ENCODE results near the gene DNASE1L1. TPM values are rescaled to one million over a fixed set of nuclear protein-coding genes. Genes with fewer than 3 reads are reported as not detected.
A peak's percentile ranks its signal among the peaks of the same experiment; 100 is the strongest.

Gene DNASE1L1
- total RNA-seq, 1 donor from 2014 or later: 15.8 TPM

DNA sequence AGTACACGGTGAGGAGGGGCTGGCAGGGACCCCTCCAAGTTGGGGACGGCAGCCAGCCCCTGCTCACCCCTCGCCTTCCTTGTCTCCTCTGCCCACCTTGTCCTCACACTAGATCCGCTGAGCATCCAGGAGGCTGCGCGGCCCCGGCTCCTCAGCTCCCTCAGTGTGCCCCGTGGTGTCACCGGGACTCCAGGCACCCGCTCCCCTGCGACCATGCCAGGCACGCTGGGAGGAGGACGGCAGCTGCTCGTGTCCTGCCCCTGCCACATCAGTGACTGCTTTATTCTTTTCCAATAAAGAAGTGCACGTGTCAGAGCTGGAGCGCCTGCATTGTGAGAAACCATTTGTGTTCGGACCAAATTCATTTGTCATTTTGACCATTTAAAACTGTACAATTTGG lies 41.3 kb upstream of the DNASE1L1 start:
- H3K4me1 Mint-ChIP-seq (ENCODE audit: low read depth, unreplicated experiment): no peaks in the 10 kb centered on the region
- no peak overlapping the region for H3K4me3 Mint-ChIP-seq (ENCODE audit: unreplicated experiment)
- H3K36me3 Mint-ChIP-seq (ENCODE audit: unreplicated experiment): no peaks in the 10 kb centered on the region
- no peaks in the 10 kb centered on the region for H3K27me3 Mint-ChIP-seq (ENCODE audit: unreplicated experiment)
- H3K9me3 Mint-ChIP-seq (ENCODE audit: unreplicated experiment): no peaks in the 10 kb centered on the region
- no peak overlapping the region for H3K27ac Mint-ChIP-seq (ENCODE audit: unreplicated experiment)
- no peak for DNase-seq
- TF ChIP-seq, protein P1, sequence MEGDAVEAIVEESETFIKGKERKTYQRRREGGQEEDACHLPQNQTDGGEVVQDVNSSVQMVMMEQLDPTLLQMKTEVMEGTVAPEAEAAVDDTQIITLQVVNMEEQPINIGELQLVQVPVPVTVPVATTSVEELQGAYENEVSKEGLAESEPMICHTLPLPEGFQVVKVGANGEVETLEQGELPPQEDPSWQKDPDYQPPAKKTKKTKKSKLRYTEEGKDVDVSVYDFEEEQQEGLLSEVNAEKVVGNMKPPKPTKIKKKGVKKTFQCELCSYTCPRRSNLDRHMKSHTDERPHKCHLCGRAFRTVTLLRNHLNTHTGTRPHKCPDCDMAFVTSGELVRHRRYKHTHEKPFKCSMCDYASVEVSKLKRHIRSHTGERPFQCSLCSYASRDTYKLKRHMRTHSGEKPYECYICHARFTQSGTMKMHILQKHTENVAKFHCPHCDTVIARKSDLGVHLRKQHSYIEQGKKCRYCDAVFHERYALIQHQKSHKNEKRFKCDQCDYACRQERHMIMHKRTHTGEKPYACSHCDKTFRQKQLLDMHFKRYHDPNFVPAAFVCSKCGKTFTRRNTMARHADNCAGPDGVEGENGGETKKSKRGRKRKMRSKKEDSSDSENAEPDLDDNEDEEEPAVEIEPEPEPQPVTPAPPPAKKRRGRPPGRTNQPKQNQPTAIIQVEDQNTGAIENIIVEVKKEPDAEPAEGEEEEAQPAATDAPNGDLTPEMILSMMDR (IDR thresholded peaks at IDR 0.05; ENCODE audit: partially characterized antibody, unreplicated experiment): no peak

- Mint-ChIP-seq H3K27ac (ENCODE audit: unreplicated experiment) (no peak overlapping the region), H3K4me1 (ENCODE audit: low read depth, unreplicated experiment) (no peaks in the 10 kb centered on the region), H3K9me3 (ENCODE audit: unreplicated experiment) (no peaks in the 10 kb centered on the region), H3K27me3 (ENCODE audit: unreplicated experiment) (no peaks in the 10 kb centered on the region), H3K4me3 (ENCODE audit: unreplicated experiment) (no peak overlapping the region), H3K36me3 (ENCODE audit: unreplicated experiment) (no peaks in the 10 kb centered on the region)
- no peak for DNase-seq
- TF ChIP-seq, protein P1 (IDR thresholded peaks at IDR 0.05; ENCODE audit: partially characterized antibody, unreplicated experiment): no peak
Observed at GRCh38 chrX:154449618-154450017, 40.6 kb upstream of the DNASE1L1 start.

DNA sequence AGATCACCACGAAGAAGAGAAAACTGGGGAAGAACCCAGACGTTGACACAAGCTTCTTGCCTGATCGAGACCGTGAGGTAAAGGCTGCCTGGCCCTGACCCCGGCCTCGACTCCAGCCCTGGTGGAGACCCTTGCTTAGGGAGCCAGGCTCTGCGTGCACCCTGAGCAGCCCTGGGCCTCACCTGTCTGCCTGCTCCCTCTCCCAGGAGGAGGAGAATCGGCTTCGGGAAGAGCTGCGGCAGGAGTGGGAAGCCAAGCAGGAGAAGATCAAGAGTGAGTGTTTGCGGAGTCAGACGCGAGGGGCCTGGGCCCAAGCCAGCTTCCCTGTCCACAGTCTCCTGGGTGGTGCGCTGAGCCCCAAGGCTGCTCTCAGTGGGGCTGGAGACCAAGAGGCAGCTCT lies 39.4 kb upstream of the DNASE1L1 start:
- Mint-ChIP-seq H3K4me1 (ENCODE audit: low read depth, unreplicated experiment) (no peaks in the 10 kb centered on the region), H3K9me3 (ENCODE audit: unreplicated experiment) (no peaks in the 10 kb centered on the region), H3K27me3 (ENCODE audit: unreplicated experiment) (no peaks in the 10 kb centered on the region)

DNA sequence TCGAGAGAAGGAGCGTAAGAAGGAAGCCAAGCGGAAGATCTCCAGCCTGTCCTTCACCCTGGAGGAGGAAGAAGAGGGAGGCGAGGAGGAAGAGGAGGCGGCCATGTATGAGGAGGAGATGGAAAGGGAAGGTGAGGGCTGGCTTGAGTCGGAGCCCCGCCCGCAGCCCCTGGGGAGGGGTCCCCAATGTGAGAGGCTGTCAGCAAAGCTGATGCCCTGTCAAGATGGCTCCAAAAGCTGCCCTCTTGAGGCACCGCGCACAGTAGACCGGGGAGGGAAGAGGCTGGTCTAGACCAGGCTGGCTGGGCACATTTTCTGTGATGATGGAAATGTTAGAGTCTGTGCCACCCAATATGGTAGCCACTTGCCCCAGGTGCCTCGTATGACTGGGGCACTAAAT lies 37.4 kb upstream of the DNASE1L1 start:
- DNase-seq: no peak
- Mint-ChIP-seq H3K4me1 (ENCODE audit: low read depth, unreplicated experiment) (no peaks in the 10 kb centered on the region), H3K9me3 (ENCODE audit: unreplicated experiment) (no peaks in the 10 kb centered on the region)

More for the DNA sequence above, 39.4 kb upstream of the DNASE1L1 start:
- TF ChIP-seq, protein P1 (IDR thresholded peaks at IDR 0.05; ENCODE audit: partially characterized antibody, unreplicated experiment): no peak
- no peak overlapping the region for H3K4me3 Mint-ChIP-seq (ENCODE audit: unreplicated experiment)
- no peak overlapping the region for H3K27ac Mint-ChIP-seq (ENCODE audit: unreplicated experiment)
- no peaks in the 10 kb centered on the region for H3K36me3 Mint-ChIP-seq (ENCODE audit: unreplicated experiment)
- no peak for DNase-seq

GRCh38 chrX:154445776-154446175 lies 36.7 kb upstream of the DNASE1L1 start:
- Mint-ChIP-seq H3K4me1 (ENCODE audit: low read depth, unreplicated experiment) (no peaks in the 10 kb centered on the region), H3K4me3 (ENCODE audit: unreplicated experiment) (peak overlapping the region; percentile 30), H3K9me3 (ENCODE audit: unreplicated experiment) (no peaks in the 10 kb centered on the region)

More for the DNA sequence above, 37.4 kb upstream of the DNASE1L1 start:
- no peak overlapping the region for H3K27ac Mint-ChIP-seq (ENCODE audit: unreplicated experiment)
- no peaks in the 10 kb centered on the region for H3K27me3 Mint-ChIP-seq (ENCODE audit: unreplicated experiment)
- peak overlapping the region; percentile 30 for H3K4me3 Mint-ChIP-seq (ENCODE audit: unreplicated experiment)
- TF ChIP-seq, protein P1 (IDR thresholded peaks at IDR 0.05; ENCODE audit: partially characterized antibody, unreplicated experiment): no peak
- H3K36me3 Mint-ChIP-seq (ENCODE audit: unreplicated experiment): no peaks in the 10 kb centered on the region

More at GRCh38 chrX:154445776-154446175, 36.7 kb upstream of the DNASE1L1 start:
- Mint-ChIP-seq H3K27ac (ENCODE audit: unreplicated experiment) (no peak overlapping the region), H3K36me3 (ENCODE audit: unreplicated experiment) (no peaks in the 10 kb centered on the region), H3K27me3 (ENCODE audit: unreplicated experiment) (no peaks in the 10 kb centered on the region)
- TF ChIP-seq, protein P1 (IDR thresholded peaks at IDR 0.05; ENCODE audit: partially characterized antibody, unreplicated experiment): no peak
- DNase-seq: no peak
